Stimulated activated CD4-positive, alpha-beta T cell treated with anti-CD3 and anti-CD28 coated beads, Interleukin-4, amount 100 ng/mL, for 48 hours (primary cell): ENCODE measurements around the gene STXBP5L.
"Not testable (repeated sequence)": the region's sequence is repeated elsewhere in the genome, so short reads cannot be mapped to it uniquely, and the experiment has no call there.

Experiments
- DNase-seq, 2 donors: peaks; one replicate each; pipeline ENCODE4 v3.0.0-alpha.2; 2020; ENCODE audit warnings: low read depth in 2 of 2

The STXBP5L gene

GRCh38 chr3:121018917-121019321 lies 110.9 kb downstream of the STXBP5L start:
- DNase-seq = no peak

- DNase-seq = no peak
These were observed 155.6 kb downstream of the STXBP5L start for GRCh38 chr3:121063628-121064027.

GRCh38 chr3:121064121-121064520 lies 156.1 kb downstream of the STXBP5L start:
- DNase-seq = no peak

GRCh38 chr3:121072133-121072532 lies 164.1 kb downstream of the STXBP5L start:
- no peak for DNase-seq

- DNase-seq = no peak
These were observed 165.0 kb downstream of the STXBP5L start for GRCh38 chr3:121073011-121073410.

- no peak for DNase-seq
These were observed 167.2 kb downstream of the STXBP5L start for GRCh38 chr3:121075191-121075590.

- not testable (repeated sequence) for DNase-seq
These were observed 170.5 kb downstream of the STXBP5L start for GRCh38 chr3:121078378-121079101.

- no peak for DNase-seq
These were observed 188.9 kb downstream of the STXBP5L start for GRCh38 chr3:121096953-121097352.

- not testable (repeated sequence) for DNase-seq
These were observed 203.1 kb downstream of the STXBP5L start for GRCh38 chr3:121111086-121111485.

- DNase-seq = no peak
These were observed 204.1 kb downstream of the STXBP5L start for GRCh38 chr3:121111914-121112612.

GRCh38 chr3:121126033-121126706 lies 218.2 kb downstream of the STXBP5L start:
- DNase-seq = no peak

- no peak for DNase-seq
These were observed 218.7 kb downstream of the STXBP5L start for GRCh38 chr3:121126707-121127035.

- no peak for DNase-seq
These were observed 244.6 kb downstream of the STXBP5L start for GRCh38 chr3:121152573-121152972.

- no peak for DNase-seq
These were observed 245.8 kb downstream of the STXBP5L start for GRCh38 chr3:121153851-121154250.

GRCh38 chr3:121155028-121155427 lies 247.0 kb downstream of the STXBP5L start:
- no peak for DNase-seq

- DNase-seq = no peak
These were observed 257.4 kb downstream of the STXBP5L start for GRCh38 chr3:121165397-121165837.

- no peak for DNase-seq
These were observed 259.6 kb downstream of the STXBP5L start for GRCh38 chr3:121167374-121168139.

- no peak for DNase-seq
These were observed 267.1 kb downstream of the STXBP5L start for GRCh38 chr3:121175083-121175482.

- not testable (repeated sequence) for DNase-seq
These were observed 282.6 kb downstream of the STXBP5L start for GRCh38 chr3:121190626-121191025.

- no peak for DNase-seq
These were observed 294.6 kb downstream of the STXBP5L start for GRCh38 chr3:121202573-121202972.

GRCh38 chr3:121223116-121223515 lies 315.1 kb downstream of the STXBP5L start:
- DNase-seq = no peak

GRCh38 chr3:121228971-121229370 lies 321.0 kb downstream of the STXBP5L start:
- DNase-seq = no peak
